ENCODE results near the gene POLE3.
A peak's percentile ranks its signal among the peaks of the same experiment; 100 is the strongest.
"Not testable (repeated sequence)": the region's sequence is repeated elsewhere in the genome, so short reads cannot be mapped to it uniquely, and the experiment has no call there.

POLE3 gene

GRCh38 chr9:113410207-113410864 is at the start of gene POLE3, which contains the start of gene C9orf43:
Gene POLE3, minus strand, starts transcription at chr9:113410675. Its CDS starts 382 bp downstream, at chr9:113410293.
Gene C9orf43, plus strand, starts transcription at chr9:113410747. Its CDS starts 2,747 bp downstream, at chr9:113413494.
- peak; percentile 93 to 95 for DNase-seq

GRCh38 chr9:113456235-113456634 is 45.8 kb upstream of the POLE3 start:
- DNase-seq: no peak

GRCh38 chr9:113454914-113455761 is 44.7 kb upstream of the POLE3 start:
- DNase-seq: no peak

GRCh38 chr9:113452113-113452605 is 41.7 kb upstream of the POLE3 start:
- no peak for DNase-seq

GRCh38 chr9:113449376-113449775 is 38.9 kb upstream of the POLE3 start:
- no peak for DNase-seq

- DNase-seq: peak; percentile 24 to 32
Measured at GRCh38 chr9:113446323-113446740, 35.9 kb upstream of the POLE3 start.

GRCh38 chr9:113444736-113445135 is 34.3 kb upstream of the POLE3 start:
- peak; percentile 30 to 42 for DNase-seq

GRCh38 chr9:113437716-113438115 is 27.2 kb upstream of the POLE3 start:
- DNase-seq: not testable (repeated sequence)

GRCh38 chr9:113436728-113437515 is 26.4 kb upstream of the POLE3 start:
- no peak for DNase-seq

GRCh38 chr9:113431191-113431590 is 20.7 kb upstream of the POLE3 start:
- DNase-seq: no peak

GRCh38 chr9:113428062-113428615 is 17.7 kb upstream of the POLE3 start:
- no peak for DNase-seq

GRCh38 chr9:113427629-113428028 is 17.2 kb upstream of the POLE3 start:
- DNase-seq: no peak

- DNase-seq: no peak
Measured at GRCh38 chr9:113426701-113427100, 16.2 kb upstream of the POLE3 start.

GRCh38 chr9:113425072-113425471 is 14.6 kb upstream of the POLE3 start:
- no peak for DNase-seq

GRCh38 chr9:113421726-113422125 is 11.3 kb upstream of the POLE3 start:
- DNase-seq: no peak

GRCh38 chr9:113417370-113417769 is 6.9 kb upstream of the POLE3 start:
- DNase-seq: no peak

GRCh38 chr9:113416149-113416721 is 5.8 kb upstream of the POLE3 start:
- DNase-seq: no peak

- DNase-seq: no peak
Measured at GRCh38 chr9:113409883-113410206, 630 bp downstream of the POLE3 start.

GRCh38 chr9:113409481-113409880 is 994 bp downstream of the POLE3 start:
- no peak for DNase-seq

GRCh38 chr9:113406873-113407511 is 3.5 kb downstream of the POLE3 start:
- peak; percentile 61 to 62 for DNase-seq

- not testable (repeated sequence) for DNase-seq
Measured at GRCh38 chr9:113406353-113406752, 4.1 kb downstream of the POLE3 start.

- DNase-seq: peak; percentile 90 to 93
Measured at GRCh38 chr9:113403646-113404045, 6.8 kb downstream of the POLE3 start.
